Kidney tubule cell (primary cell): ENCODE data around the gene FAM227A.
"Not testable (repeated sequence)": the region's sequence is repeated elsewhere in the genome, so short reads cannot be mapped to it uniquely, and the experiment has no call there.

Experiments
- DNase-seq: peaks from one replicate; pipeline ENCODE4 v3.0.0-alpha.2; 2018; ENCODE audit warnings: low spot score

Gene FAM227A

GRCh38 chr22:38657045-38657909 is 1.1 kb upstream of the FAM227A start:
- DNase-seq = peak; percentile 47

GRCh38 chr22:38655519-38656255 is 505 bp downstream of the FAM227A start:
- DNase-seq = peak; percentile 2

GRCh38 chr22:38653741-38654140 is 2.5 kb downstream of the FAM227A start:
- no peak for DNase-seq

GRCh38 chr22:38652859-38653258 is 3.3 kb downstream of the FAM227A start:
- peak; percentile 20 for DNase-seq

- peak; percentile 82 for DNase-seq
Observed at GRCh38 chr22:38649841-38650522, 6.2 kb downstream of the FAM227A start.

- no peak for DNase-seq
Observed at GRCh38 chr22:38645430-38645829, 10.8 kb downstream of the FAM227A start.

GRCh38 chr22:38644245-38644644 is 11.9 kb downstream of the FAM227A start:
- not testable (repeated sequence) for DNase-seq

GRCh38 chr22:38641476-38642040 is 14.6 kb downstream of the FAM227A start:
- DNase-seq = no peak

GRCh38 chr22:38638728-38639127 is 17.5 kb downstream of the FAM227A start:
- peak; percentile 9 for DNase-seq

- peak; percentile 27 for DNase-seq
Observed at GRCh38 chr22:38638216-38638615, 18.0 kb downstream of the FAM227A start.

GRCh38 chr22:38632528-38632927 is 23.7 kb downstream of the FAM227A start:
- no peak for DNase-seq

- DNase-seq = no peak
Observed at GRCh38 chr22:38631724-38632123, 24.5 kb downstream of the FAM227A start.

GRCh38 chr22:38629108-38629507 is 27.1 kb downstream of the FAM227A start:
- no peak for DNase-seq

- DNase-seq = no peak
Observed at GRCh38 chr22:38628444-38628843, 27.7 kb downstream of the FAM227A start.

GRCh38 chr22:38623351-38623750 is 32.8 kb downstream of the FAM227A start:
- DNase-seq = peak; percentile 15

GRCh38 chr22:38618682-38619081 is 37.5 kb downstream of the FAM227A start:
- DNase-seq = no peak

- DNase-seq = no peak
Observed at GRCh38 chr22:38618258-38618657, 37.9 kb downstream of the FAM227A start.

- not testable (repeated sequence) for DNase-seq
Observed at GRCh38 chr22:38615064-38615405, 41.2 kb downstream of the FAM227A start.

GRCh38 chr22:38614332-38615063 is 41.7 kb downstream of the FAM227A start:
- DNase-seq = no peak

GRCh38 chr22:38613588-38613987 is 42.6 kb downstream of the FAM227A start:
- no peak for DNase-seq

- DNase-seq = no peak
Observed at GRCh38 chr22:38612217-38613006, 43.8 kb downstream of the FAM227A start.
